ENCODE data around the gene GPR162. TPM values are rescaled to one million over a fixed set of nuclear protein-coding genes. Genes with fewer than 3 reads are reported as not detected.

GPR162 gene
- total and polyA plus RNA-seq, 12 donors = 1.1 to 42.6 (median 5.1) TPM

DNA sequence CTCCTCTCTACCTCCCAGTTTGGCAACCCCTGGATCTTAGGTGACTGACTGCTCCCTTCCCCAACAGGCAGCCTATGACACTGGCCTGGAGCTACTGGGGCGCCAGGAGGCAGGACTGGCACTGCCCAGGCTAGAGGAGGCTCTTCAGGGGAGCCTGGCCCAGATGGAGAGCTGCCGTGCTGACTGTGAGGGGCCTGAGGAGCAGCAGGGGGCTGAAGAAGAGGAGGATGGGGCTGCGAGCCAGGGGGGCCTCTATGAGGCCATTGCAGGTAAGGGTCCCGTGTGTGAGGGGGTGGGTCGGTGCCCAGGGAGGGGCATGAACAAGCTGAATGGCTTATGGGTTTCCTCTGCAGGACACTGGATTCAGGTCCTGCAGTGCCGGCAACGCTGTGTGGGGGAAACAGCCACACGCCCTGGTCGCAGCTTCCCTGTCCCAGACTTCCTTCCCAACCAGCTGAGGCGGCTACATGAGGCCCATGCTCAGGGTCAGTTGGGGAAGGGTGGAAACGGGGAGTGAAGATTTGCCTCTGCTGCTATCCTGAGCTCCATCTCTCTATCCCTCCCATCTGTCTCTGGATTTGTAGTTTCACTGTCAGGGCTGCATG lies 8.8 kb downstream of the GPR162 start:
- DNase-seq = no peak
- H3K9me3 ChIP-seq (replicated peaks in 1 of 3) = no peaks in the 10 kb centered on the region
- TF ChIP-seq POLR2A (IDR thresholded peaks at IDR 0.05) = no peak
- TF ChIP-seq, protein P1, sequence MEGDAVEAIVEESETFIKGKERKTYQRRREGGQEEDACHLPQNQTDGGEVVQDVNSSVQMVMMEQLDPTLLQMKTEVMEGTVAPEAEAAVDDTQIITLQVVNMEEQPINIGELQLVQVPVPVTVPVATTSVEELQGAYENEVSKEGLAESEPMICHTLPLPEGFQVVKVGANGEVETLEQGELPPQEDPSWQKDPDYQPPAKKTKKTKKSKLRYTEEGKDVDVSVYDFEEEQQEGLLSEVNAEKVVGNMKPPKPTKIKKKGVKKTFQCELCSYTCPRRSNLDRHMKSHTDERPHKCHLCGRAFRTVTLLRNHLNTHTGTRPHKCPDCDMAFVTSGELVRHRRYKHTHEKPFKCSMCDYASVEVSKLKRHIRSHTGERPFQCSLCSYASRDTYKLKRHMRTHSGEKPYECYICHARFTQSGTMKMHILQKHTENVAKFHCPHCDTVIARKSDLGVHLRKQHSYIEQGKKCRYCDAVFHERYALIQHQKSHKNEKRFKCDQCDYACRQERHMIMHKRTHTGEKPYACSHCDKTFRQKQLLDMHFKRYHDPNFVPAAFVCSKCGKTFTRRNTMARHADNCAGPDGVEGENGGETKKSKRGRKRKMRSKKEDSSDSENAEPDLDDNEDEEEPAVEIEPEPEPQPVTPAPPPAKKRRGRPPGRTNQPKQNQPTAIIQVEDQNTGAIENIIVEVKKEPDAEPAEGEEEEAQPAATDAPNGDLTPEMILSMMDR (IDR thresholded peaks at IDR 0.05) = no peak
- H3K36me3 ChIP-seq (replicated peaks in 1 of 2) = peaks cover 0 to 9% of the 10 kb centered on the region in 2 donors
- peaks cover 3 to 18% of the 10 kb centered on the region in 2 donors for H3K4me1 ChIP-seq (replicated peaks in 1 of 2)
- H3K27me3 ChIP-seq = no peaks in the 10 kb centered on the region
- H3K27ac ChIP-seq = no peak overlapping the region
- 83 to 96% (median 86%) methylated on average over 4 to 11 of the region's 11 CpGs for WGBS, 4 donors
- no peak overlapping the region for H3K4me3 ChIP-seq
- intact Hi-C loops (cut with DNase I) = no loop called here

DNA sequence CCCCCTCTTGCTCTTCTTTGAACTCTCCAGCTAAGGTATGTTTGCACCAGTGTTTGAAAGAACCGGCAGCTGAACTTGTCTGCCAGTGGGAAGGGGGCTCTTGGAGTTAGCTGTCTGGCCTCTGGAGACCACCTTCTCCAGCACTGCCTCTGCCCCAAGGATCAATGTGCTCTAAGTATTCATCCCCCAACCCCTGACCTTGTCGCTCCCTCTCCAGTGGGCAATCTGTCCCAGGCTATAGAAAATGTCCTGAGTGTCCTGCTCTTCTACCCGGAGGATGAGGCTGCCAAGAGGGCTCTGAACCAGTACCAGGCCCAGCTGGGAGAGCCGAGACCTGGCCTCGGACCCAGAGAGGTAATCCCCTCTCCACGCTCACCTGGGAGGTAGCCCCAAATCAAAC lies 9.4 kb downstream of the GPR162 start:
- H3K4me3 ChIP-seq = no peak overlapping the region
- no peaks in the 10 kb centered on the region for H3K27me3 ChIP-seq
- no peak for DNase-seq
- no peak for TF ChIP-seq POLR2A (IDR thresholded peaks at IDR 0.05)
- TF ChIP-seq, protein P1 (IDR thresholded peaks at IDR 0.05) = no peak
- no peak overlapping the region for H3K27ac ChIP-seq
- intact Hi-C loops (cut with DNase I) = no loop called here
- WGBS, 4 donors = 85 to 92% (median 87%) methylated on average over 5 to 6 of the region's 6 CpGs
- H3K36me3 ChIP-seq (replicated peaks in 1 of 2) = peaks cover 0 to 9% of the 10 kb centered on the region in 2 donors
- H3K9me3 ChIP-seq (replicated peaks in 1 of 3) = no peaks in the 10 kb centered on the region
- H3K4me1 ChIP-seq (replicated peaks in 1 of 2) = peaks cover 3 to 18% of the 10 kb centered on the region in 2 donors

- no peak overlapping the region for H3K27ac ChIP-seq
- H3K27me3 ChIP-seq = no peaks in the 10 kb centered on the region
- H3K4me1 ChIP-seq (replicated peaks in 1 of 2) = peaks cover 3 to 18% of the 10 kb centered on the region in 2 donors
- intact Hi-C loops (cut with DNase I) = no loop called here
- H3K36me3 ChIP-seq (replicated peaks in 1 of 2) = peaks cover 0 to 9% of the 10 kb centered on the region in 2 donors
- no peak for TF ChIP-seq POLR2A (IDR thresholded peaks at IDR 0.05)
- TF ChIP-seq, protein P1 (IDR thresholded peaks at IDR 0.05) = no peak
- DNase-seq = no peak
- H3K4me3 ChIP-seq = no peak overlapping the region
- WGBS, 4 donors = 82 to 87% (median 85%) methylated on average over 12 of the region's 12 CpGs
- no peaks in the 10 kb centered on the region for H3K9me3 ChIP-seq (replicated peaks in 1 of 3)
Observed at GRCh38 chr12:6831450-6831995, 9.9 kb downstream of the GPR162 start.

- Histone ChIP-seq H3K4me1 (replicated peaks in 1 of 2) (peaks cover 3 to 14% of the 10 kb centered on the region in 2 donors), H3K4me3 (no peak overlapping the region), H3K27ac (no peak overlapping the region), H3K36me3 (replicated peaks in 1 of 2) (peaks cover 0 to 9% of the 10 kb centered on the region in 2 donors), H3K27me3 (no peaks in the 10 kb centered on the region), H3K9me3 (replicated peaks in 1 of 3) (no peaks in the 10 kb centered on the region)
- intact Hi-C loops (cut with DNase I) = no loop called here
- DNase-seq = no peak
- TF ChIP-seq, protein P1 (IDR thresholded peaks at IDR 0.05) = no peak
- no peak for TF ChIP-seq POLR2A (IDR thresholded peaks at IDR 0.05)
- 71 to 97% (median 92%) methylated on average over 4 of the region's 4 CpGs for WGBS, 4 donors
Observed at GRCh38 chr12:6832125-6832524, 10.5 kb downstream of the GPR162 start.
